Muscle layer of colon (tissue), 2 donors: ENCODE measurements around the gene OGA.

Experiments used
- H3K27ac ChIP-seq: one replicate; pipeline ENCODE4 v1.7.0; 2013; ENCODE audit warnings: low read depth, mild to moderate bottlenecking, low read length, moderate library complexity
- H3K27me3 ChIP-seq, 2 donors: one replicate each; pipeline ENCODE4 v1.7.0; 2013; ENCODE audit warnings: low read length in 2 of 2, mild to moderate bottlenecking in 2 of 2; ENCODE audit not compliant: insufficient read depth in 2 of 2, control insufficient read depth in 1 of 2
- H3K36me3 ChIP-seq: one replicate; pipeline ENCODE4 v1.7.0; 2013; ENCODE audit warnings: mild to moderate bottlenecking, low read length; ENCODE audit not compliant: insufficient read depth
- H3K4me1 ChIP-seq: one replicate; pipeline ENCODE4 v1.7.0; 2013; ENCODE audit warnings: mild to moderate bottlenecking, low read length; ENCODE audit not compliant: insufficient read depth
- H3K4me3 ChIP-seq, 2 donors: one replicate each; pipeline ENCODE4 v1.7.0; 2013; ENCODE audit warnings: low read length in 2 of 2, low read depth in 1 of 2, mild to moderate bottlenecking in 1 of 2, moderate library complexity in 1 of 2
- H3K9ac ChIP-seq: one replicate; pipeline ENCODE4 v1.7.0; 2013; ENCODE audit warnings: low read length
- H3K9me3 ChIP-seq: one replicate; pipeline ENCODE4 v1.7.0; 2013; ENCODE audit warnings: mild to moderate bottlenecking, low read length
- donor health status: abdominal sarcoma.
- donor health status: Adenocarcinoma of cecum.

OGA gene

GRCh38 chr10:101818119-101818871, at the start of gene OGA:
OGA (minus strand) TSS chr10:101818444; CDS start chr10:101818022, 422 bp downstream.
- Histone ChIP-seq H3K4me3 (peak within 1 kb of the TSS; percentile 98), H3K36me3 (no peaks in the 10 kb centered on the region), H3K27ac (peak within 1 kb of the TSS; percentile 99), H3K9ac (peak within 1 kb of the TSS; percentile 83), H3K4me1 (peaks cover 28% of the 10 kb centered on the region), H3K27me3 (no peaks in the 10 kb centered on the region), H3K9me3 (no peaks in the 10 kb centered on the region)

GRCh38 chr10:101867931-101868330, 49.7 kb upstream of the OGA start:
- Histone ChIP-seq H3K9me3 (no peaks in the 10 kb centered on the region), H3K27ac (no peak overlapping the region), H3K4me3 (no peak overlapping the region), H3K27me3 (no peaks in the 10 kb centered on the region), H3K36me3 (no peaks in the 10 kb centered on the region), H3K9ac (no peak overlapping the region), H3K4me1 (no peaks in the 10 kb centered on the region)

DNA sequence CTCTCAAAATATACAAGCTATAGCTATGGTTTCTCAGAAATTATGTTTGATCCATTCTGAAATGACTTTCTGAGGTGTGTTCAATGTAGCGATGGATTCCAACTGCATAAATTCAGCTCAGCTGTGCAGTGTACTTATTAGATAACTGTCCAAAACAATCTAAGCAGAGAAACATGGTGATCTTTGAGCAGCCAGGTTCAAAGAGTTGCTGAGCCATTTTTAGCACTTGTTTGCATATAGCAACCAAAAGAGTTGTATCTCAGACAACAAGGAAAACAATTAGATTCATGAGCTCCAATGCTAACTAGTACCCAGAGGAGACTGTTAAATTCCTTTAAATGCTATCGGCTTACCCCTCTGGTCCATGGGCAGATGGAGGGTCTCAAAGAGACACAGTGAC, 41.3 kb upstream of the OGA start:
- Histone ChIP-seq H3K9ac (no peak overlapping the region), H3K4me3 (no peak overlapping the region), H3K27me3 (no peaks in the 10 kb centered on the region), H3K4me1 (no peaks in the 10 kb centered on the region), H3K36me3 (no peaks in the 10 kb centered on the region), H3K9me3 (peaks cover 6% of the 10 kb centered on the region), H3K27ac (no peak overlapping the region)

DNA sequence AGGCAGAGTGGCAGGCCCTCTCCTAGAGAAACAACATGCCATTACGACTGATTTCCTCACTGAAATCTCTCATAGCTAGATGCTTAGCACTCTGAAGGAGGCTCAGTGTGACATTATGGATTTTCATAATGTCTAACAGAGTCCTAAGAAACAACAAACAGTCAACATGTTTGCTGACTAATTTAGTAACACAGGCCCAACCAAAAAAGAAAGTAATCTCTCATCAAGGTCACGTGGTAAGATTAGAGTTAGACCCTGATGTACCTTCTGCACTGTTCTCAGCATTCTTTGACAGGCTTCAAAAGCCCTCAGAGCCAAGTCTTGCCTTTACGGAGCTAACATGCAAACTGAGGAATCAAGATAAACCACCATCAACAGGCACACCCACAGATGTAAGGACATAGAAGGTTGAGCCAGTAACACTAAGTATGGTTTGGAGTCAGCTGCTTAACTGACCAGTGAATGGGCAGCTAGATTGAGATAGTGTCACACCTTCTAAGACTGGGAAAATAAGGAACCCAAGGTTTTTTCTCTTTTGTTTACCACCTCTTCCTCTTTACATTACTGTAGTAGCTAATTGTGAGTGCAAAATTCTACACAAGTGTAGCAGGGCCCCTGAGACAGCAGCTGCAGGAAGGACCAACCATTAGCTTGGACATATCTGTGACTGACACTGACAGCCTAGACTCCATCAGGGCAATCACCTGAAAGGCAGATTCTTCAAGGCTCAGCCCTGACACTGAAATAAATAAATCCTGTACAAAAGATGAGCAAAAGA, 40.7 kb upstream of the OGA start:
- Histone ChIP-seq H3K27me3 (no peaks in the 10 kb centered on the region), H3K36me3 (no peaks in the 10 kb centered on the region), H3K4me1 (no peaks in the 10 kb centered on the region), H3K4me3 (no peak overlapping the region), H3K27ac (no peak overlapping the region), H3K9me3 (peaks cover 6% of the 10 kb centered on the region), H3K9ac (no peak overlapping the region)

DNA sequence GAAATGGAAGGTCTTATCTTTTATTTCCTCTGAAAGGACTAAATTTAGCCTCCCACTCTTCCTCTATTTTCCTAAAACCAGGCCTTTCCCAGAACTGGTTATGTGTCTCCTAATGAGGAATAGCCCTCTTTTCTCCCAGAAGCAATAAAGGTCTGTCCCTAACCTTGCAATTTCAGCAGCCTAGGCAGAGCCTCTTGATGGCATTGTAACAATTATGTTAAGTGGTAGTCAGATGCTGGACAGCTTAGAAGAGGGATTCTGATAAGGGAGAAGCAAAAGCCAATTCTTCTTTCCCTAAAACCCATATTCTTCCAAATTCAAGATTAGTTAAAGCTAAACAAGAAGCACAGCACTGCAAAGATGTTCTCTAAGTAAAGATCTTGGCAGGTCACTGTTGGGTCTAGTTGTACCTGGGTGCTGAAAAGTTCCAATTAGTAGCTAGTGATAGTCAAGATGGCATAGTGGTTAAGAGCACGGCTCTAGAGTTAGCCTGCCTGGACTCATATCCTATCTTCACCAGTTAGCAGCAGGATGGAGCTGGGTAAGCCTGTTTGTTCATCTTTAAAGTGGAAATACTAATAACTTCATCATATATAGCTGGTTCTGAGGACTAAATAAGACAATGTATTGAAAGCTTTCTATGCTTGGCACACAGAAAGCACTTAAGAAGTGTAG, 39.7 kb upstream of the OGA start:
- no peak overlapping the region for H3K9ac ChIP-seq
- H3K4me3 ChIP-seq = no peak overlapping the region
- H3K27ac ChIP-seq = no peak overlapping the region
- peaks cover 6% of the 10 kb centered on the region for H3K9me3 ChIP-seq
- no peaks in the 10 kb centered on the region for H3K27me3 ChIP-seq
- H3K36me3 ChIP-seq = no peaks in the 10 kb centered on the region
- no peaks in the 10 kb centered on the region for H3K4me1 ChIP-seq

GRCh38 chr10:101856626-101857025, 38.4 kb upstream of the OGA start:
- no peak overlapping the region for H3K27ac ChIP-seq
- H3K9me3 ChIP-seq = peaks cover 6% of the 10 kb centered on the region
- no peak overlapping the region for H3K4me3 ChIP-seq
- no peaks in the 10 kb centered on the region for H3K27me3 ChIP-seq
- H3K9ac ChIP-seq = no peak overlapping the region
- H3K4me1 ChIP-seq = no peaks in the 10 kb centered on the region
- H3K36me3 ChIP-seq = no peaks in the 10 kb centered on the region

GRCh38 chr10:101851411-101852116, 33.3 kb upstream of the OGA start:
- Histone ChIP-seq H3K9me3 (no peaks in the 10 kb centered on the region), H3K27me3 (no peaks in the 10 kb centered on the region), H3K9ac (no peak overlapping the region), H3K27ac (no peak overlapping the region), H3K4me3 (no peak overlapping the region), H3K4me1 (no peaks in the 10 kb centered on the region), H3K36me3 (peaks cover 8% of the 10 kb centered on the region)

DNA sequence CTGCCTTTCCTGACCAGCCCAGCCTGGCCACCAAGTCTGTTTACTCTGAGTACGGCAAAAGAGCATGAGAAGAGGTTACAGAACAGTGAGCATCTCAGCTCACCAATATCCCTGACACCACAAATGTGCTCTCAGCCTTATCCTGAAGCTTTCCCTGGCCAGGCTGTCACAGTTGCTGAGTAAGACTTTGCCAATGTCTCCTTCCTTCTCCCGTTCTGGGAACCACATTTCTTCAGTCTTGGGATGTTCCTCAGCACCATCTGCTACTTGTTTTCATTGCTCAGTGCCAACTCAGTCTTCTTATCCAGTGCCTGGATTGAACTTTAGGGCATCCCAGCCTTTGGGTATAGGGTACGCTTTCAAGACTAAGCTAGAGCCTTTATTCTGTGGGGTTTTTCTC, 32.5 kb upstream of the OGA start:
- Histone ChIP-seq H3K4me1 (no peaks in the 10 kb centered on the region), H3K36me3 (peaks cover 8% of the 10 kb centered on the region), H3K9ac (no peak overlapping the region), H3K4me3 (no peak overlapping the region), H3K9me3 (no peaks in the 10 kb centered on the region), H3K27ac (no peak overlapping the region), H3K27me3 (no peaks in the 10 kb centered on the region)

DNA sequence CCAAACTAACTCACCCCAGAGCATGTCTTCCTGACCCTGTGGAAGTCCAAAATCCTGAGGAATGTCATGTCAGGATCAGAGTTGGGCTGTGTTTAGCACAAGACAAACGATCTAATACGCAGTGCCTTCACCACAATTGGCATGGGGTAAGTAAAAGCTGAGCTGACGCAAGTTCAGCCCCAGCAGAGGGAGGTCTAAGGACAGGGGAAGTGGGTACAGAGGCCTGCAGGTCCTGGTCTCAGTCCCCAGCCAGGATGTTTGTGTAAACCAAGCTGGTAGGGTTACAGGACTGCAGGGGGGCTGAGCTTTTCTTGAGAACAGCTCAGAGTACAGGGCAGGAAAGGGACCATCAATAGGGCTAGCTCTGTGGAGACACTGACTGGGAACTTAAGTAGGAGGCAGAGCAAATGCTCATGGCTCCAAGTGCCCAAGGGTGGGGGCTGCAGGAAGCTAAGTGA, 30.7 kb upstream of the OGA start:
- Histone ChIP-seq H3K27me3 (no peaks in the 10 kb centered on the region), H3K27ac (no peak overlapping the region), H3K9me3 (no peaks in the 10 kb centered on the region), H3K36me3 (peaks cover 8% of the 10 kb centered on the region), H3K4me1 (no peaks in the 10 kb centered on the region), H3K4me3 (no peak overlapping the region), H3K9ac (no peak overlapping the region)

DNA sequence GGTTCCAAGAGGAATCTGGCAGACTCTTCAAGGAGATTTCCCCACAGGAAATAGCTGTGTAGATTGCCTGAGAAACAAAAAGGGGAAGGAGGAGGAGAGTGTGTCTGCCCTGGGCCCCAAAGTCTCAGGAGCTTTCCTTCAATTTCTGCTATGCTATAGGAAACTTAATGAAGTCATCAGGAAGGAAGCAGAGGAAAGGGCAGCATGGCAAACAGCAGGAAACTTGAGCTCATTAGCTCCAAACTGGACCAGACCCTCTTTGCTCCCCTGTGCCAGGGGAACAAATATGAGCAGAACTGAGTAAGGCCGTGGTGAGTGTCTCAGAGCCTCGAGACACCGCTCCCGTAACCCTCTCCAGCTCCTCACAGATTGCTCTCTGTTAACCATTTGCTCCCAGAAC, 30.2 kb upstream of the OGA start:
- Histone ChIP-seq H3K9me3 (no peaks in the 10 kb centered on the region), H3K36me3 (peaks cover 8% of the 10 kb centered on the region), H3K27me3 (no peaks in the 10 kb centered on the region), H3K4me1 (no peaks in the 10 kb centered on the region), H3K9ac (no peak overlapping the region), H3K4me3 (no peak overlapping the region), H3K27ac (no peak overlapping the region)

GRCh38 chr10:101845893-101846292, 27.6 kb upstream of the OGA start:
- Histone ChIP-seq H3K9ac (no peak overlapping the region), H3K27me3 (no peaks in the 10 kb centered on the region), H3K4me3 (no peak overlapping the region), H3K27ac (no peak overlapping the region), H3K4me1 (peaks cover 8% of the 10 kb centered on the region), H3K36me3 (peaks cover 8% of the 10 kb centered on the region), H3K9me3 (no peaks in the 10 kb centered on the region)
